ENCODE measurements around the gene ZFYVE21.
A peak's percentile ranks its signal among the peaks of the same experiment; 100 is the strongest.
"Not testable (repeated sequence)": the region's sequence is repeated elsewhere in the genome, so short reads cannot be mapped to it uniquely, and the experiment has no call there.

ZFYVE21 gene

GRCh38 chr14:103715052-103716000 lies at the start of gene ZFYVE21, which contains the start of gene XRCC3:
TSS of gene ZFYVE21 (plus strand) at chr14:103715810. CDS start at chr14:103715842, 32 bp downstream.
TSS of gene XRCC3 (minus strand) at chr14:103715451. CDS start at chr14:103711087, 4,364 bp downstream.
- DNase-seq = peak; percentile 100

GRCh38 chr14:103667671-103668070 lies 47.9 kb upstream of the ZFYVE21 start:
- no peak for DNase-seq

GRCh38 chr14:103668117-103668516 lies 47.5 kb upstream of the ZFYVE21 start:
- no peak for DNase-seq

GRCh38 chr14:103669370-103669769 lies 46.2 kb upstream of the ZFYVE21 start:
- DNase-seq = no peak

GRCh38 chr14:103671911-103672310 lies 43.7 kb upstream of the ZFYVE21 start:
- no peak for DNase-seq

GRCh38 chr14:103675957-103676356 lies 39.7 kb upstream of the ZFYVE21 start:
- DNase-seq = no peak

- no peak for DNase-seq
Measured at GRCh38 chr14:103676881-103677675, 38.5 kb upstream of the ZFYVE21 start.

GRCh38 chr14:103679351-103679750 lies 36.3 kb upstream of the ZFYVE21 start:
- no peak for DNase-seq

GRCh38 chr14:103680491-103681231 lies 34.9 kb upstream of the ZFYVE21 start:
- no peak for DNase-seq

- DNase-seq = no peak
Measured at GRCh38 chr14:103683139-103683538, 32.5 kb upstream of the ZFYVE21 start.

- DNase-seq = no peak
Measured at GRCh38 chr14:103684471-103684870, 31.1 kb upstream of the ZFYVE21 start.

GRCh38 chr14:103684871-103685270 lies 30.7 kb upstream of the ZFYVE21 start:
- DNase-seq = no peak

GRCh38 chr14:103685276-103686211 lies 30.1 kb upstream of the ZFYVE21 start:
- no peak for DNase-seq

- no peak for DNase-seq
Measured at GRCh38 chr14:103686831-103687485, 28.7 kb upstream of the ZFYVE21 start.

GRCh38 chr14:103687712-103688111 lies 27.9 kb upstream of the ZFYVE21 start:
- no peak for DNase-seq

- no peak for DNase-seq
Measured at GRCh38 chr14:103688441-103688840, 27.2 kb upstream of the ZFYVE21 start.

GRCh38 chr14:103688906-103689902 lies 26.4 kb upstream of the ZFYVE21 start:
- DNase-seq = no peak

GRCh38 chr14:103690332-103690731 lies 25.3 kb upstream of the ZFYVE21 start:
- DNase-seq = no peak

GRCh38 chr14:103691655-103692054 lies 24.0 kb upstream of the ZFYVE21 start:
- DNase-seq = not testable (repeated sequence)

GRCh38 chr14:103692159-103692558 lies 23.5 kb upstream of the ZFYVE21 start:
- DNase-seq = no peak
